Mucosa of descending colon (tissue), 3 donors: ENCODE data around the gene SYNGR3. TPM values are rescaled to one million over a fixed set of nuclear protein-coding genes. Genes with fewer than 3 reads are reported as not detected.
"Not testable (repeated sequence)": the region's sequence is repeated elsewhere in the genome, so short reads cannot be mapped to it uniquely, and the experiment has no call there.

Experiments
- ATAC-seq: fragments of 200-7000 bp; cut with Tn5 transposase; one replicate; pipeline ENCODE4 v1.9.1; 2020; ENCODE audit warnings: mild to moderate bottlenecking, moderate library complexity
- DNase-seq, 3 donors: peaks; one replicate each; pipeline ENCODE4 v3.0.0-alpha.2; 2020
- H3K36me3 ChIP-seq: fragments of 200-600 bp; one replicate; pipeline ENCODE4 v1.8.0; 2021; ENCODE audit warnings: low read depth, mild to moderate bottlenecking
- H3K4me1 ChIP-seq: fragments of 200-600 bp; one replicate; pipeline ENCODE4 v1.8.0; 2021; ENCODE audit warnings: low read depth, mild to moderate bottlenecking
- H3K4me3 ChIP-seq: fragments of 200-600 bp; one replicate; pipeline ENCODE4 v1.8.0; 2021; ENCODE audit warnings: mild to moderate bottlenecking
- H3K9me3 ChIP-seq: fragments of 200-600 bp; one replicate; pipeline ENCODE4 v1.8.0; 2021; ENCODE audit warnings: mild to moderate bottlenecking
- intact Hi-C, 2 donors: fragments of 100-400 bp; cut with DNase I in 1 of 2; cut with micrococcal nuclease in 1 of 2; formaldehyde crosslinking; loops; one replicate each; pipeline versions ENCODE4 v1.11.0 to v1.11.1; 2022; cut with DNase I, micrococcal nuclease
- total RNA-seq, 3 donors: library from RNA; stranded (reverse); fragmentation: NEBNext Ultra II Directional in 2 of 3; extraction: Animal tissue kit (Norgen Biotek cat#: 25700) in 2 of 3; gene quantifications; one replicate each; pipeline versions ENCODE4 v1.2.1 to v1.2.4, GENCODE V29; 2021 to 2023
- TF ChIP-seq, protein P1 (sequence below): fragments of 200-600 bp; IDR thresholded peaks from one replicate; pipeline ENCODE4 v1.8.0; 2022; ENCODE audit warnings: antibody characterized with exemption, mild to moderate bottlenecking
- donor health status: DM: no; HTN: no; CAD: no; lungs with moderate emphysema.
- donor health status: DM: no; HTN: no; CAD: no.
- donor health status: DM: no; HTN: yes; CAD: no.

Gene SYNGR3
- total RNA-seq, 3 donors from 2014 or later = 1.3 to 7.9 (median 1.5) TPM

DNA sequence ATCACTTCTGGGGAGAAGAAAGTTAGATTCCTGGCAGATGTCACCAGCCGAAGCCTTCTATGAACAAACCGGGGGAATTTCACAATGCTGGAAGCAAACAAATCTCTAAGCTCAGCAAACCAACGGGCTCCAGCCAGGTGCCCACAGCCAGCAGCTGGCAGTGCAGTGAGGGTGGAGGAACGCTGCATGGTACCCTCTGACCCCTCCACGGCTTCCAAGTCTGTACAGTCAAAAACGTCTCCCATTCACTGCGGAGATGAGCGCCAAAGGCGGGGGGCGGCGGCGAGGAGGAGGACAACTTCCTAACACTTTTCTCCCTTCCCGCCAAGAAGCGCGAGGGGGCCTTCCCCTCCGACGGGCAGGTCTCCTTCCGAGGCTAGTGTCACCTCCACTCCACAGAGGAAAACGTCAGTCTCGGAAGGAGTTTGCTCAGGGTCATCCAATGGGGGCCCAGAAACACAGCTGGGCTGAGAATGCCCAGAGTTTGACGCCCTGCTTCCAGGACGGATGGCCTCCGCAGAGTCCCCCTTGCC lies 18.9 kb downstream of the SYNGR3 start:
- intact Hi-C loops = no loop called here
- ATAC-seq (peak; percentile 4), DNase-seq (peak in 2 of 3 donors; percentile 58 to 62)
- Histone ChIP-seq H3K4me1 (peaks cover 37% of the 10 kb centered on the region), H3K36me3 (no peaks in the 10 kb centered on the region), H3K4me3 (peak overlapping the region; percentile 95), H3K9me3 (no peaks in the 10 kb centered on the region)
- TF ChIP-seq, protein P1, sequence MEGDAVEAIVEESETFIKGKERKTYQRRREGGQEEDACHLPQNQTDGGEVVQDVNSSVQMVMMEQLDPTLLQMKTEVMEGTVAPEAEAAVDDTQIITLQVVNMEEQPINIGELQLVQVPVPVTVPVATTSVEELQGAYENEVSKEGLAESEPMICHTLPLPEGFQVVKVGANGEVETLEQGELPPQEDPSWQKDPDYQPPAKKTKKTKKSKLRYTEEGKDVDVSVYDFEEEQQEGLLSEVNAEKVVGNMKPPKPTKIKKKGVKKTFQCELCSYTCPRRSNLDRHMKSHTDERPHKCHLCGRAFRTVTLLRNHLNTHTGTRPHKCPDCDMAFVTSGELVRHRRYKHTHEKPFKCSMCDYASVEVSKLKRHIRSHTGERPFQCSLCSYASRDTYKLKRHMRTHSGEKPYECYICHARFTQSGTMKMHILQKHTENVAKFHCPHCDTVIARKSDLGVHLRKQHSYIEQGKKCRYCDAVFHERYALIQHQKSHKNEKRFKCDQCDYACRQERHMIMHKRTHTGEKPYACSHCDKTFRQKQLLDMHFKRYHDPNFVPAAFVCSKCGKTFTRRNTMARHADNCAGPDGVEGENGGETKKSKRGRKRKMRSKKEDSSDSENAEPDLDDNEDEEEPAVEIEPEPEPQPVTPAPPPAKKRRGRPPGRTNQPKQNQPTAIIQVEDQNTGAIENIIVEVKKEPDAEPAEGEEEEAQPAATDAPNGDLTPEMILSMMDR = no peak

DNA sequence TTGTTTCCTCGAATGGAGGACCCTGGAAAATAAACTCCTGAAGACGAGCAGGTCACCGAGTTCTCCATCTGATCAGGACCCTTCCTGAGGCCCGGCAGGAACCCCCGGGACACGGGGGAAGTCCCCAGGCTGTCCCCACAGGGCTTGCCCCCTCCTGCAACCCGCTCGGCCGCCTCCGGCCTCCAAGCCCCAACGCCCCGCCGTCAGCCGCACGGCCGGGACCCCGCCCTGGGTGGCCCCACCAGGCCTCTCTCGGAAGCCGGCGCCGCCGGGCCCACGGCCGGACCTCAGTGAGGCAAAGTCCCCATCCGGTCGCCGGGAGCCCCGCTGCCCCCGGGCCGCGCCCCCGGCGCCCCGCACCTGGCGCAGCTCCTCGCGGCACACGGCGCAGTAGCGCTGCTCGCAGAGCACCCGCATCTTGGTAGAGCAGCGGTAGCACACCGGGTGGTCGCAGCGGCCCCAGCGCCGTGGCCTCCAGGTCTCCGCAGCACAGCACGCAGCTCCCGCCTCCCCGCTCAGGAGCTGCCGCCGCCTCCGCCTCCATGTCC lies 19.5 kb downstream of the SYNGR3 start:
- DNase-seq (peak in 2 of 3 donors; percentile 70 to 75), ATAC-seq (peak; percentile 22)
- intact Hi-C loops = no loop called here
- H3K9me3 ChIP-seq = no peaks in the 10 kb centered on the region
- no peaks in the 10 kb centered on the region for H3K36me3 ChIP-seq
- H3K4me3 ChIP-seq = peak overlapping the region; percentile 95
- H3K4me1 ChIP-seq = peaks cover 31% of the 10 kb centered on the region
- TF ChIP-seq, protein P1 = no peak

DNA sequence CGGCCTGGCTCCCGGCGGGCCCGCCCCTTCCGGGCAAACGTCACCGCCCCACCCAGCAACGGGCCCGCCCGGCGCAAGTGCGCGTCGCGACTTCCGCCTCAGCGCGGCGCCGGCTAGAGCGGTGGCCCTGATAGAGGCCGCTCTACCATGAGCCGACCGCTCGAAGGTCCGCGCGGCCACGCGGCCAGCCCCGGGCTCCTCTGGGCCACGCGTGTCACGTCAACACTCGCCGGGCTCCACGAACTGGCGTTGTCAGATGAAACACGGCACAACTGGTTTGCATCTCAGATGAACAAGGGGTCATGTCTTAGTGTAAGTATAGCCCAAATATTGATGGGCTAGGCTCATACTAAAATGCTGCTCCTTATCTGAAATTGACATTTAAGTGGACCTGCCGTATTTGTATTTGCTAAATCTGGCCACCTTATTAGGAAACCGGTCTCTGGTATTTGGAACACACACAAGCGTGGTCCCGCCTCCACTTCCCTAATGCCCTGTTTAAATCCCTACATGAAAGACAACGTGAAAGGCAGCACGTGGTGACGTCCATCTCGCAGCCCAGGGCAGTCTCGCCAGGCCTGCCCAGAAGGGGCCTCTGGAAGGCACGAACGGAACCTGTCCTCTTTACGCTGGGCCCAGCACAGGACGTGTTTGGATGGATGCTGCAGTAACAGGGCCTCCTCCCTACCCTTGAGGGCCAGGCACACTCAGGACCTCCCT lies 20.2 kb downstream of the SYNGR3 start, which contains the start of gene ZNF598:
Gene ZNF598 (minus strand): TSS at position 31 of the 720 bp plus-strand sequence.
- DNase-seq (peak; percentile 84 to 90 (median 89)), ATAC-seq (peak; percentile 90)
- Histone ChIP-seq H3K36me3 (no peaks in the 10 kb centered on the region), H3K9me3 (no peaks in the 10 kb centered on the region), H3K4me1 (peaks cover 26% of the 10 kb centered on the region), H3K4me3 (peak within 1 kb of the TSS; percentile 95)
- TF ChIP-seq, protein P1 = no peak
- intact Hi-C loops = no loop called here

DNA sequence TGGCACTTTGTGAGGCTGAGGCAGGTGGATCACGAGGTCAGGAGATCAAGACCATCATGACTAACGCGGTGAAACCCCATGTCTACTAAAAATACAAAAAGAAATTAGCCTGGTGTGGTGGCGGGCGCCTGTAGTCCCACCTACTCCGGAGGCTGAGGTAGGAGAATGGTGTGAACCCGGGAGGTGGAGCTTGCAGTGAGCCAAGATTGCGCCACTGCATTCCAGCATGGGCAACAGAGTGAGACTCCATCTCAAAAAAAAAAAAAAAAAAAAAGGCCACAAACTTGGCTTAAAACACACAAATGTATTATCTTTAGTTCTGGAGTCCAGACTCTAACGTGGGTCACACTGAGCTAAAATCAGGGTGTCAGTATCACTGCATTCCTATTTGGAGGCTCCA lies 22.0 kb downstream of the SYNGR3 start:
- H3K36me3 ChIP-seq, ATAC-seq, DNase-seq, H3K9me3 ChIP-seq, intact Hi-C loops, H3K4me3 ChIP-seq: not testable (repeated sequence)
- H3K4me1 ChIP-seq = peaks cover 34% of the 10 kb centered on the region

DNA sequence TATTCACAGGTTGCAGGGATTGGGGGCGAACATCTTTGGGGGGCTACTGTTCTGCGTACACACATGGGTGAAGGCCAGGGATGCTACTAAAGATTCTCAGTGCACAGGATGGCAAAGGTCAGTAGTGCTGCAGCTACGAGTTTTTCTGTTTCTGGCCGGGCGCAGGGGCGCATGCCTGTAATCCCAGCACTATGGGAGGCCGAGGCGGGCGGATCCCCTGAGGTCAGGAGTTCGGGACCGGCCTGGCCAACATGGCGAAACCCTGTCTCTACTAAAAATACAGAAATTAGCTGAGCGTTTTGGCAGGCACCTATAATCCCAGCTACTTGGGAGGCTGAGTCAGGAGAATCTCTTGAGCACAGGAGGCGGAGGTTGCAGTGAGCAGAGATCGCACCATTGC lies 23.8 kb downstream of the SYNGR3 start:
- no peak for ATAC-seq
- intact Hi-C loops = no loop called here
- TF ChIP-seq, protein P1 = no peak
- Histone ChIP-seq H3K4me1 (peaks cover 19% of the 10 kb centered on the region), H3K36me3 (no peaks in the 10 kb centered on the region), H3K4me3 (no peak overlapping the region), H3K9me3 (no peaks in the 10 kb centered on the region)
- no peak for DNase-seq
